Measurements from ENCODE around the gene WFS1. TPM values are rescaled to one million over a fixed set of nuclear protein-coding genes. Genes with fewer than 3 reads are reported as not detected.

WFS1 gene
- total and polyA plus RNA-seq, 2 of the 8 experiments (the other 6 are each of a cell fraction or from before 2014, with no cell fraction given), result 29.1 to 43.1 TPM

- POLR2A ChIA-PET (ENCODE audit: partially characterized antibody), result no interaction called here
- H2AFZ ChIP-seq (ENCODE audit: low read length), result no peak overlapping the region
- H2BK5ac ChIP-seq (ENCODE audit: low read depth, low read length), result no peak overlapping the region; the same call in 1 of the 2 replicates
- H2AK5ac ChIP-seq (ENCODE audit: low read depth, low read length), result no peak overlapping the region
- no peak overlapping the region for H3K56ac ChIP-seq (replicated peaks; ENCODE audit: insufficient read length, low read depth, low read length)
- H2BK15ac ChIP-seq (ENCODE audit: low read length), result no peak overlapping the region
- H2BK20ac ChIP-seq (ENCODE audit: low read length), result no peak overlapping the region
- no peaks in the 10 kb centered on the region; the same call in 1 of the 2 replicates for H3K79me1 ChIP-seq (ENCODE audit: low read depth, low read length)
- H3K27ac ChIP-seq (ENCODE audit: low read depth, low read length), result no peak overlapping the region
- 81% methylated on average over 18 of the region's 24 CpGs; no CpG with 5 or more reads in 1 of the 2 experiments for WGBS, 2 experiments (ENCODE audit: extremely low coverage in 1 of 2, insufficient coverage in 1 of 2, insufficient read length in 1 of 2, insufficient replicate concordance in 2 of 2, low coverage in 1 of 2, low lambda C conversion rate in 2 of 2, missing lambda C conversion rate in 1 of 2)
- H3K36me3 ChIP-seq (ENCODE audit: control insufficient read depth in 2 of 4, insufficient read depth in 4 of 4, low read length in 3 of 4), result peaks cover 2 to 5% (median 3%) of the 10 kb centered on the region in 4 experiments; a peak in 3 of 8 replicates
- no peak overlapping the region for H4K5ac ChIP-seq (ENCODE audit: insufficient read length, low read depth, low read length)
- peaks cover 0 to 12% (median 4%) of the 10 kb centered on the region in 4 experiments; a peak in 5 of 7 replicates for H3K4me1 ChIP-seq (replicated peaks in 1 of 4; ENCODE audit: control insufficient read depth in 3 of 4, insufficient read depth in 4 of 4, low read length in 3 of 4)
- H3K23ac ChIP-seq (ENCODE audit: insufficient read length), result no peak overlapping the region
- FAIRE-seq (no peak), DNase-seq (ENCODE audit: low read depth in 1 of 2, low spot score in 2 of 2) (no peak)
- H3K4me2 ChIP-seq (ENCODE audit: insufficient read depth in 1 of 2, low read depth in 2 of 2, low read length in 2 of 2), result no peak overlapping the region
- peaks cover 0 to 21% of the 10 kb centered on the region in 2 experiments for H4K20me1 ChIP-seq (replicated peaks in 1 of 2; ENCODE audit: control insufficient read depth in 1 of 2, insufficient read depth in 2 of 2, low read length in 2 of 2)
- H3K9ac ChIP-seq (replicated peaks in 1 of 4; ENCODE audit: extremely low read depth in 1 of 4, low read depth in 3 of 4, low read length in 3 of 4), result no peak overlapping the region; a peak in 1 of 7 replicates
- peaks cover 0 to 6% of the 10 kb centered on the region in 2 experiments; a peak in 1 of 4 replicates for H3K79me2 ChIP-seq (ENCODE audit: control insufficient read depth in 1 of 2, insufficient read depth in 2 of 2, low read length in 2 of 2)
- no peaks in the 10 kb centered on the region for H3K9me3 ChIP-seq (ENCODE audit: insufficient read depth in 2 of 2, low read depth in 1 of 2, low read length in 1 of 2)
- no peak overlapping the region for H3K18ac ChIP-seq (ENCODE audit: extremely low read depth, low read length)
- no peaks in the 10 kb centered on the region for H3K27me3 ChIP-seq (replicated peaks in 1 of 4; ENCODE audit: control insufficient read depth in 3 of 4, extremely low read depth in 1 of 4, insufficient read depth in 3 of 4, low read length in 3 of 4)
- H3K14ac ChIP-seq (ENCODE audit: insufficient read length), result no peak overlapping the region
- H4K8ac ChIP-seq (ENCODE audit: extremely low read depth, insufficient read depth, low read length), result no peak overlapping the region
- CTCF ChIA-PET (ENCODE audit: partially characterized antibody), result interaction anchor here (1.9 to 37.7 kb wide), 3 partner anchors 22 to 269 kb away, joined by 4 to 908 read pairs (median 263); no protein-coding TSS in a partner anchor
- H4K91ac ChIP-seq (replicated peaks; ENCODE audit: insufficient read length, low read length), result no peak overlapping the region
- H3K23me2 ChIP-seq (ENCODE audit: low read depth, low read length), result no peaks in the 10 kb centered on the region
- H3K4ac ChIP-seq (replicated peaks; ENCODE audit: insufficient read length, low read depth, low read length), result no peak overlapping the region
- H2BK120ac ChIP-seq (replicated peaks; ENCODE audit: low read depth, low read length), result no peak overlapping the region
- H2BK12ac ChIP-seq (ENCODE audit: low read depth, low read length), result no peak overlapping the region
- no peak overlapping the region for H3K4me3 ChIP-seq (ENCODE audit: extremely low read depth in 1 of 4, insufficient read depth in 2 of 4, low read depth in 3 of 4, low read length in 4 of 4)
- TF ChIP-seq CBX5 (IDR thresholded peaks at IDR 0.05; ENCODE audit: low read depth, low read length) (no peak), SUZ12 (IDR thresholded peaks at IDR 0.05; ENCODE audit: low read length) (no peak), SP2 (IDR thresholded peaks at IDR 0.05; ENCODE audit: low read length) (no peak), TEAD4 (IDR thresholded peaks at IDR 0.05; ENCODE audit: low read depth, low read length) (no peak), FOSL1 (IDR thresholded peaks at IDR 0.05; ENCODE audit: insufficient read depth, low read depth, low read length) (no peak), NRF1 (IDR thresholded peaks at IDR 0.05; ENCODE audit: low read depth, low read length) (no peak), JUND (IDR thresholded peaks at IDR 0.05; ENCODE audit: low read length) (no peak), RNF2 (IDR thresholded peaks at IDR 0.05; ENCODE audit: borderline replicate concordance, low read depth, low read length, missing control alignments, poor library complexity, severe bottlenecking) (no peak), POLR2A (IDR thresholded peaks at IDR 0.05; ENCODE audit: control extremely low read depth in 1 of 2, low read depth in 2 of 2, low read length in 2 of 2) (no peak), TCF12 (IDR thresholded peaks at IDR 0.05; ENCODE audit: low read depth, low read length) (no peak), YY1 (IDR thresholded peaks at IDR 0.05; ENCODE audit: low read depth, low read length) (no peak), SP1 (IDR thresholded peaks at IDR 0.05; ENCODE audit: low read depth, low read length) (no peak), HDAC6 (IDR thresholded peaks at IDR 0.05; ENCODE audit: low read depth, low read length) (no peak), EGR1 (IDR thresholded peaks at IDR 0.05; ENCODE audit: borderline replicate concordance, low read depth, low read length) (no peak)
Observed at GRCh38 chr4:6277139-6277802, 7.6 kb downstream of the WFS1 start.
